ENCODE measurements around the gene EGF. TPM values are rescaled to one million over a fixed set of nuclear protein-coding genes. Genes with fewer than 3 reads are reported as not detected.
A peak's percentile ranks its signal among the peaks of the same experiment; 100 is the strongest.

EGF gene
- total RNA-seq, 2 donors from 2014 or later, result not detected

GRCh38 chr4:109996526-109996925 is 83.8 kb downstream of the EGF start:
- Mint-ChIP-seq H3K36me3 (ENCODE audit: insufficient read depth in 2 of 2) (no peaks in the 10 kb centered on the region), H3K4me1 (ENCODE audit: low read depth) (peaks cover 18% of the 10 kb centered on the region), H3K4me3 (no peak overlapping the region), H3K9me3 (no peaks in the 10 kb centered on the region), H3K27ac (no peak overlapping the region), H3K27me3 (ENCODE audit: low read depth) (peaks cover 18% of the 10 kb centered on the region)
- ATAC-seq (replicated peaks in 1 of 2) (no peak), DNase-seq (no peak)

GRCh38 chr4:109998867-109999584 is 86.3 kb downstream of the EGF start:
- ATAC-seq (replicated peaks in 1 of 2), result peak; percentile 49 to 51

GRCh38 chr4:109999585-109999912 is 86.9 kb downstream of the EGF start:
- H3K4me3 Mint-ChIP-seq, result no peak overlapping the region
- H3K27ac Mint-ChIP-seq, result no peak overlapping the region
- peaks cover 6% of the 10 kb centered on the region for H3K4me1 Mint-ChIP-seq (ENCODE audit: low read depth)
- no peaks in the 10 kb centered on the region for H3K36me3 Mint-ChIP-seq (ENCODE audit: insufficient read depth in 2 of 2)
- DNase-seq (no peak), ATAC-seq (replicated peaks in 1 of 2) (no peak)
- H3K27me3 Mint-ChIP-seq (ENCODE audit: low read depth), result peaks cover 8% of the 10 kb centered on the region
- H3K9me3 Mint-ChIP-seq, result no peaks in the 10 kb centered on the region

More at GRCh38 chr4:109998867-109999584, 86.3 kb downstream of the EGF start:
- Mint-ChIP-seq H3K27me3 (ENCODE audit: low read depth) (peaks cover 8% of the 10 kb centered on the region), H3K9me3 (no peaks in the 10 kb centered on the region), H3K36me3 (ENCODE audit: insufficient read depth in 2 of 2) (no peaks in the 10 kb centered on the region), H3K27ac (no peak overlapping the region), H3K4me1 (ENCODE audit: low read depth) (peaks cover 12% of the 10 kb centered on the region), H3K4me3 (no peak overlapping the region)
- peak; percentile 4 to 50 for DNase-seq

DNA sequence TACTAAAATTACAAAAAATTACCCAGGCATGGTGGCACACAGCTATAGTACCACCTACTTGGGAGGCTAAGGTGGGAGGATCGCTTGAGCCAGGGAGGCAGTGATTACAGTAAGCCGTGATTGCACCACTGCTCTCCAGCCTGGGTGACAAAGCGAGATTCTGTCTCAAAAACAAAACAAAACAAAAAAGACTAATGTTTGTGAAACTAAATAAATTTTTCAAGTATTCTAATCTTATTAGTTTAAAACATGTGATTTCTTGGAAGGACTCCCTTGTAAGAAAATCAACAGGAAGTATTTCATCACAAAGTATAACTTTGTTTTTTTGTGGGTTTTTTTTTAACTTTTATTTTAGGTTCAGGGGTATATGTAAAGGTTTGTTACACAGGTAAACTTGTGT is 89.6 kb downstream of the EGF start:
- H3K9me3 Mint-ChIP-seq, result no peaks in the 10 kb centered on the region
- no peak overlapping the region for H3K4me3 Mint-ChIP-seq
- H3K27me3 Mint-ChIP-seq (ENCODE audit: low read depth), result no peaks in the 10 kb centered on the region
- no peak overlapping the region for H3K27ac Mint-ChIP-seq
- H3K4me1 Mint-ChIP-seq (ENCODE audit: low read depth), result peaks cover 10% of the 10 kb centered on the region
- DNase-seq, result no peak
- no peak for ATAC-seq (replicated peaks in 1 of 2)
- no peaks in the 10 kb centered on the region for H3K36me3 Mint-ChIP-seq (ENCODE audit: insufficient read depth in 2 of 2)

GRCh38 chr4:110003401-110004187 is 90.9 kb downstream of the EGF start:
- Mint-ChIP-seq H3K9me3 (no peaks in the 10 kb centered on the region), H3K4me3 (no peak overlapping the region), H3K4me1 (ENCODE audit: low read depth) (peaks cover 10% of the 10 kb centered on the region), H3K27ac (no peak overlapping the region), H3K36me3 (ENCODE audit: insufficient read depth in 2 of 2) (no peaks in the 10 kb centered on the region), H3K27me3 (ENCODE audit: low read depth) (no peaks in the 10 kb centered on the region)
- DNase-seq (peak in 1 of 2 donors; percentile 4), ATAC-seq (replicated peaks in 1 of 2) (peak; percentile 76 to 80)

DNA sequence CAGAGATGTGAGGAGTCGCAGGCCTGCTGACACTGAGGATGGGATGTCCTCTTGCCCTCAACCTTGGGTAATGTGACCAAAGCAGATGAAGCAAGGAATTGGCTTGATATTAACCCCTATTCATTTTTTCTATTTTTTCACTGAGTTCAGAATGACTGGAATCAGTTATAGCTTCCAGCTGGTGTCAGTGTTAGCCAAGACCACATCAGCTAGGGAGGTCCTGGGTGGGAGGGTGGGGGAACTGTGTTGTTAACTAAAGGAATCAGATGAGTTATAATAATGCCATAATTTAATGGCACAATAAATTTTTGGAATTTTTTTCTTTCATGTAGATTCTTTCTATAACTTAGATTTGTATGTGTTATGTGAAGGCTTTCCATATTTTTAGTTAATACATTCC is 91.9 kb downstream of the EGF start:
- Mint-ChIP-seq H3K4me3 (no peak overlapping the region), H3K27ac (no peak overlapping the region), H3K27me3 (ENCODE audit: low read depth) (no peaks in the 10 kb centered on the region), H3K4me1 (ENCODE audit: low read depth) (peaks cover 10% of the 10 kb centered on the region), H3K36me3 (ENCODE audit: insufficient read depth in 2 of 2) (no peaks in the 10 kb centered on the region), H3K9me3 (no peaks in the 10 kb centered on the region)
- no peak for ATAC-seq (replicated peaks in 1 of 2)
- no peak for DNase-seq

- DNase-seq, result peak in 1 of 2 donors; percentile 14
- peaks cover 10% of the 10 kb centered on the region for H3K4me1 Mint-ChIP-seq (ENCODE audit: low read depth)
- no peak overlapping the region for H3K4me3 Mint-ChIP-seq
- peak; percentile 62 to 74 for ATAC-seq (replicated peaks in 1 of 2)
- H3K9me3 Mint-ChIP-seq, result no peaks in the 10 kb centered on the region
- no peaks in the 10 kb centered on the region for H3K27me3 Mint-ChIP-seq (ENCODE audit: low read depth)
- H3K27ac Mint-ChIP-seq, result no peak overlapping the region
- H3K36me3 Mint-ChIP-seq (ENCODE audit: insufficient read depth in 2 of 2), result no peaks in the 10 kb centered on the region
Measured at GRCh38 chr4:110005461-110006056, 92.9 kb downstream of the EGF start.

DNA sequence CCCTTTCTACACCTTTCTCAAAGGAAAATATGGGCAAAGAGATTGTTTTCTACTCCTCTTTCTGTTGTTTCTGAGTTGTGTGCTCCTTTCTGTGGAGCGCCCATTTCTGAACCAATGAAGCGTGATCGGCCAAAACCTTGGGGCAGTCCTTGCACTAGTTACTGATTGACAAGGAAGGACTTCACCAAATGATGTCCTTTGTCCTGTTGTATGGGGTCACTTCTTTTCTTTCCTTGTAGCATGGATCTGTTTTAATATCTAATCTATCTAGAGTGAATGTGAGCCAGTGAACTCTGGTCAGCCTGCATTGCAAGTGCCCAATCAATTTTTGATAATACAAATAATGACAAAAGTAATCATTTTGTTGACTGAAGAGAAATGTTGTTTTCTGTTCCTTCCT is 94.5 kb downstream of the EGF start:
- no peaks in the 10 kb centered on the region for H3K36me3 Mint-ChIP-seq (ENCODE audit: insufficient read depth in 2 of 2)
- no peak overlapping the region for H3K4me3 Mint-ChIP-seq
- no peak for ATAC-seq (replicated peaks in 1 of 2)
- no peak for DNase-seq
- no peaks in the 10 kb centered on the region for H3K27me3 Mint-ChIP-seq (ENCODE audit: low read depth)
- H3K27ac Mint-ChIP-seq, result no peak overlapping the region
- no peaks in the 10 kb centered on the region for H3K9me3 Mint-ChIP-seq
- peaks cover 10% of the 10 kb centered on the region for H3K4me1 Mint-ChIP-seq (ENCODE audit: low read depth)

GRCh38 chr4:110008540-110008939 is 95.9 kb downstream of the EGF start:
- H3K4me3 Mint-ChIP-seq, result no peak overlapping the region
- no peak overlapping the region for H3K27ac Mint-ChIP-seq
- H3K27me3 Mint-ChIP-seq (ENCODE audit: low read depth), result no peaks in the 10 kb centered on the region
- H3K36me3 Mint-ChIP-seq (ENCODE audit: insufficient read depth in 2 of 2), result no peaks in the 10 kb centered on the region
- DNase-seq (no peak), ATAC-seq (replicated peaks in 1 of 2) (no peak)
- peaks cover 10% of the 10 kb centered on the region for H3K4me1 Mint-ChIP-seq (ENCODE audit: low read depth)
- no peaks in the 10 kb centered on the region for H3K9me3 Mint-ChIP-seq

DNA sequence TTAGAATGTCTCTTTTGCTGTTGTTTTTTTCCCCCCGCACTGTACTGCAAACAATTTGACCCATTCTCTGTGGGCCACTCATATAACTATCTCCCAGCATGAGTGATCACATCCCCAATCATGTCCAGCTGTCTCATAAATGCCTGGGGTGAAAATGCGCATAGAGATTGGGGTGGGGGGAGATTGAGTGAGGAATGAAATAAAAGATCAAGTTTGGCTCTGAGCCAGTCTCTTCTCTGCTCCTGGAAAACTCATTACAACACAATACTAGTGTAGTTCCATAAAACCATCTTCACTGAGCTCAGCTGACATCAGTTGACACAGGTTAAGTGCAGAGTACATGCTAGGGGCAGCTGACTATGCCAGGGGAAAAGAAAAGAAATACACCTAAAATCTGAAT is 96.9 kb downstream of the EGF start:
- Mint-ChIP-seq H3K4me1 (ENCODE audit: low read depth) (peaks cover 10% of the 10 kb centered on the region), H3K27me3 (ENCODE audit: low read depth) (no peaks in the 10 kb centered on the region), H3K4me3 (no peak overlapping the region), H3K9me3 (no peaks in the 10 kb centered on the region), H3K27ac (no peak overlapping the region), H3K36me3 (ENCODE audit: insufficient read depth in 2 of 2) (no peaks in the 10 kb centered on the region)
- ATAC-seq (replicated peaks in 1 of 2) (no peak), DNase-seq (no peak)

DNA sequence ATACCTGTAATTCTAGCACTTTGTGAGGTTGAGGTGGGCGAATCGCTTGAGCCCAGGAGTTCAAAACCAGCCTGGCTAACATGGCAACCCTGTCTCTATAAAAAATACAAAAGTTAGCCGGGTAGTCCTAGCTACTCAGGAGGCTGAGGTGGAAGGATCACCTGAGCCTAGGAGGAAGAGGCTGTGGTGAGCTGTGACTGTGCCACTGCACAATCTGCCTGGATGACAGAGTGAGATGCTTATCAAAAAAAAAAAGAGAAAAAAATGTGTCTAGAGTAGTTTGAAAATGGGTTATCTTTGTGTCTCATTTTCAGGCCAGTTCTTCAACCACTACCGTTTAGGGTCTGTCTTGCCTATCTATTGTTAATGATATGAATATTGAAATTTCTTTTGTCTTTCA is 98.1 kb downstream of the EGF start:
- DNase-seq, result no peak
- no peak for ATAC-seq (replicated peaks in 1 of 2)
- Mint-ChIP-seq H3K36me3 (ENCODE audit: insufficient read depth in 2 of 2) (no peaks in the 10 kb centered on the region), H3K9me3 (no peaks in the 10 kb centered on the region), H3K27me3 (ENCODE audit: low read depth) (no peaks in the 10 kb centered on the region), H3K4me1 (ENCODE audit: low read depth) (peaks cover 5% of the 10 kb centered on the region), H3K4me3 (no peak overlapping the region), H3K27ac (no peak overlapping the region)

- Mint-ChIP-seq H3K9me3 (no peaks in the 10 kb centered on the region), H3K36me3 (ENCODE audit: insufficient read depth in 2 of 2) (no peaks in the 10 kb centered on the region), H3K4me1 (ENCODE audit: low read depth) (no peaks in the 10 kb centered on the region), H3K27me3 (ENCODE audit: low read depth) (no peaks in the 10 kb centered on the region), H3K27ac (no peak overlapping the region), H3K4me3 (no peak overlapping the region)
- ATAC-seq (replicated peaks in 1 of 2) (no peak), DNase-seq (no peak)
Measured at GRCh38 chr4:110012917-110013316, 100.2 kb downstream of the EGF start.

DNA sequence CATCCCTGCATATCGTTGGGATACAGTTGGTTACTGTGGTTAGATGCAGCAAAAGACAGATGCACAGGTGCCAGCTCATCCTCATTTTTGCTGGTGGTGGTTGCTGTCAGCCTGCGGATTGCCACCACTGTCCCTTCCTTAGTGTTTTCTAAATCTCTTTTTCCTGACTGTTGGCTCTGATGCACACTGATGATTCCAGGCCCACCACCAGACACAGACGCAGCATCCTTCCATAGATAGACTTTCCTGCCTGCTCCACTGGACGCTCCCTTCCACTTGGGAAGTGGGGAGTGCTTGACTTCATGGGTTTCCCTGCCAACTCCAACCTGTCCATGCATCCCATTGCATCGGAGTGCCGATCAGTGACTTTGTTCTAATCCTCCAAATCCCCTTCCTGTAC is 101.5 kb downstream of the EGF start:
- Mint-ChIP-seq H3K4me1 (ENCODE audit: low read depth) (no peaks in the 10 kb centered on the region), H3K27ac (no peak overlapping the region), H3K36me3 (ENCODE audit: insufficient read depth in 2 of 2) (no peaks in the 10 kb centered on the region), H3K9me3 (no peaks in the 10 kb centered on the region), H3K4me3 (no peak overlapping the region), H3K27me3 (ENCODE audit: low read depth) (no peaks in the 10 kb centered on the region)
- DNase-seq, result no peak
- ATAC-seq (replicated peaks in 1 of 2), result no peak
